Testis (tissue), 3 donors: ENCODE data around the gene PGLYRP2. TPM values are rescaled to one million over a fixed set of nuclear protein-coding genes. Genes with fewer than 3 reads are reported as not detected.

Source experiments
- DNase-seq: peaks from one replicate; pipeline ENCODE4 v3.0.0-alpha.2; 2019
- H3K27ac ChIP-seq, 2 donors: fragments of 200-600 bp; sonication (generic); one replicate each; pipeline ENCODE4 v1.5.1; 2019
- H3K27me3 ChIP-seq: fragments of 200-600 bp; sonication (generic); one replicate; pipeline ENCODE4 v1.5.1; 2019
- H3K36me3 ChIP-seq: fragments of 200-600 bp; sonication (generic); one replicate; pipeline ENCODE4 v1.5.1; 2017; ENCODE audit warnings: low read depth; ENCODE audit errors: missing control alignments
- H3K4me1 ChIP-seq: fragments of 200-600 bp; sonication (generic); one replicate; pipeline ENCODE4 v1.5.1; 2019
- H3K4me3 ChIP-seq, 2 donors: fragments of 200-600 bp; sonication (generic); one replicate each; pipeline ENCODE4 v1.5.1; 2017 to 2019
- H3K9me3 ChIP-seq: fragments of 200-600 bp; sonication (generic); one replicate; pipeline ENCODE4 v1.5.1; 2017
- CTCF ChIP-seq, 3 experiments: fragments of 450-650 bp in 2 of 3; fragments of 200-600 bp in 1 of 3; sonication (generic) in 1 of 3; IDR thresholded peaks; one replicate each; pipeline ENCODE4 v1.5.1; 2016 to 2019; ENCODE audit warnings: antibody characterized with exemption in 3 of 3, mild to moderate bottlenecking in 2 of 3, moderate library complexity in 1 of 3
- POLR2A ChIP-seq: fragments of 450-650 bp; IDR thresholded peaks from one replicate; pipeline ENCODE4 v1.6.1; 2017; ENCODE audit warnings: antibody characterized with exemption, mild to moderate bottlenecking, moderate library complexity
- WGBS, 2 donors: methylation state at CpG; one replicate each; pipeline ENCODE4 v1.1.5; 2018; 5-methylcytosine and 5-hydroxymethylcytosine counted together
- intact Hi-C: fragments of 100-400 bp; cut with DNase I; formaldehyde crosslinking; loops from one replicate; pipeline ENCODE4 v1.15.1; 2023; ENCODE audit warnings: low total_unique reads
- polyA plus RNA-seq: library from polyadenylated mRNA; stranded (reverse); fragments of 350-450 nt; fragmentation: Illumina TruSeq; extraction: RNeasy Lipid Tissue Mini Kit (QIAGEN cat#74804); gene quantifications from one replicate; pipeline ENCODE4 v1.2.3, GENCODE V29; 2014; ENCODE audit warnings: low read depth, low replicate concordance; ENCODE audit not compliant: insufficient read depth
- total RNA-seq, 2 donors: library from RNA; depleted of rRNA; stranded (reverse); fragments of >200 nt; gene quantifications; one replicate each; pipeline ENCODE4 v1.2.3, GENCODE V29; 2016

Gene PGLYRP2
- total and polyA plus RNA-seq, 3 donors from 2014 or later = 27.8 to 44.4 (median 43.7) TPM

GRCh38 chr19:15428956-15429824 is 50.1 kb downstream of the PGLYRP2 start:
- no peaks in the 10 kb centered on the region for H3K36me3 ChIP-seq

DNA sequence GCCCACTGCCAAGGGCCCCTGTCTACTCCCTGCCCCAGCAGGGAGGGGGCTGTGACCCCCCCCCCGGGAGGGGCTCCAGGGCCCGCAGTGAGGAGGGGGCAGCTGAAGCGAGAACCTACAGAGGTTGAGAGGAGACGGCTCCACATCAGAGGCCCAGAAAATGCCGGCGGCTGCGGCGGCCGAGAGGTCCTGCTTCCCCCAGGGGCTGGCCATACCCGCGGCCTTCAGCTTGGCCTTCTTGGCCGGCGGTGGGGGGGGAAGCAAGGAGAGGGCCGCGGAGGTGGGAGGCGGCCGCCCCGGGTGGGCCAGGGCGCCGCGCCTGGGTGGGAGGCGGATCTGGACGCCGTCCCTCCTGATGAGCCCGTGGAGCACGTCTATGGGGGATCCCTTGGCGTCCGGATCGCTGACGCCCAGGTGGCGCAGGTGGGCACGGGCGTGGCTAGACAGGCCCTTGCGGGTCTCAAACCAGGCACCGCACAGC is 51.3 kb downstream of the PGLYRP2 start:
- no peak for DNase-seq
- H3K4me1 ChIP-seq = peaks cover 13% of the 10 kb centered on the region
- TF ChIP-seq CTCF (IDR thresholded peaks at IDR 0.05) (no peak), POLR2A (no peak)
- H3K27ac ChIP-seq = no peak overlapping the region
- H3K36me3 ChIP-seq = no peaks in the 10 kb centered on the region
- no peak overlapping the region for H3K4me3 ChIP-seq
- no peaks in the 10 kb centered on the region for H3K9me3 ChIP-seq
- H3K27me3 ChIP-seq = no peaks in the 10 kb centered on the region
- intact Hi-C loops = no loop called here
- 84 to 91% methylated on average over 18 to 23 of the region's 35 CpGs for WGBS, 2 donors

More at GRCh38 chr19:15428956-15429824, 50.1 kb downstream of the PGLYRP2 start:
- no peak for TF ChIP-seq CTCF (IDR thresholded peaks at IDR 0.05)
- TF ChIP-seq POLR2A = no peak
- Histone ChIP-seq H3K4me1 (peaks cover 18% of the 10 kb centered on the region), H3K9me3 (no peaks in the 10 kb centered on the region), H3K27me3 (no peaks in the 10 kb centered on the region), H3K27ac (no peak overlapping the region), H3K4me3 (no peak overlapping the region)
- WGBS, 2 donors = 85 to 86% methylated on average over 9 to 22 of the region's 22 CpGs
- intact Hi-C loops = no loop called here
- DNase-seq = no peak

- TF ChIP-seq CTCF (IDR thresholded peaks at IDR 0.05) (no peak), POLR2A (no peak)
Observed at GRCh38 chr19:15427350-15427700, 52.0 kb downstream of the PGLYRP2 start.

GRCh38 chr19:15426485-15427349 is 52.6 kb downstream of the PGLYRP2 start:
- Histone ChIP-seq H3K4me1 (peaks cover 13% of the 10 kb centered on the region), H3K9me3 (no peaks in the 10 kb centered on the region), H3K36me3 (no peaks in the 10 kb centered on the region), H3K27ac (no peak overlapping the region), H3K4me3 (no peak overlapping the region), H3K27me3 (no peaks in the 10 kb centered on the region)
- 88 to 89% methylated on average over 10 to 16 of the region's 16 CpGs for WGBS, 2 donors
- intact Hi-C loops = no loop called here
- DNase-seq = peak; percentile 52
- no peak for TF ChIP-seq POLR2A
- TF ChIP-seq CTCF (IDR thresholded peaks at IDR 0.05) = no peak

More at GRCh38 chr19:15427350-15427700, 52.0 kb downstream of the PGLYRP2 start:
- Histone ChIP-seq H3K4me1 (peaks cover 13% of the 10 kb centered on the region), H3K27ac (no peak overlapping the region), H3K9me3 (no peaks in the 10 kb centered on the region), H3K27me3 (no peaks in the 10 kb centered on the region), H3K4me3 (no peak overlapping the region), H3K36me3 (no peaks in the 10 kb centered on the region)
- WGBS, 2 donors = 96% methylated on average over 17 to 25 of the region's 25 CpGs
- intact Hi-C loops = no loop called here
- no peak for DNase-seq
